SU-DHL-6 (cell line): ENCODE data around the gene IRX2.

Experiments used
- H2AFZ ChIP-seq: fragments of 200-600 bp; sonication (generic); 2 replicates; pipeline ENCODE4 v1.6.1; 2014; ENCODE audit warnings: low read depth, mild to moderate bottlenecking, moderate library complexity, mixed read lengths, antibody characterized with exemption, low read length; ENCODE audit not compliant: severe bottlenecking
- H3F3A ChIP-seq: fragments of 200-600 bp; shearing (Covaris generic); 2 replicates; pipeline ENCODE4 v1.6.0; 2016; ENCODE audit warnings: antibody characterized with exemption, mild to moderate bottlenecking; ENCODE audit not compliant: insufficient read depth
- H3K27ac ChIP-seq: fragments of 200-600 bp; sonication (generic); 2 replicates; pipeline ENCODE4 v1.5.1; 2016; ENCODE audit warnings: low read depth, mild to moderate bottlenecking, low read length, moderate library complexity, mixed read lengths
- H3K27me3 ChIP-seq: fragments of 200-600 bp; sonication (generic), shearing (Covaris generic); 2 replicates; pipeline ENCODE4 v1.6.0; 2014; ENCODE audit warnings: mild to moderate bottlenecking, low read length
- H3K36me3 ChIP-seq: fragments of 200-600 bp; sonication (generic); 2 replicates; pipeline ENCODE4 v1.6.1; 2014; ENCODE audit warnings: mild to moderate bottlenecking, low read length, mixed read lengths
- H3K4me2 ChIP-seq: fragments of 300-600, 200-600 bp; shearing (Covaris generic), sonication (generic); 2 replicates; pipeline ENCODE4 v1.6.0; 2014; ENCODE audit warnings: low read length, low read depth, mild to moderate bottlenecking; ENCODE audit not compliant: poor library complexity, severe bottlenecking
- H3K4me3 ChIP-seq: fragments of 200-600 bp; sonication (generic); 2 replicates; pipeline ENCODE4 v1.5.1; 2014; ENCODE audit warnings: antibody characterized with exemption, low read length, mild to moderate bottlenecking, mixed read lengths; ENCODE audit not compliant: insufficient read depth, poor library complexity, severe bottlenecking
- H3K79me2 ChIP-seq: fragments of 200-600 bp; sonication (generic); 2 replicates; pipeline ENCODE4 v1.6.1; 2014; ENCODE audit warnings: mild to moderate bottlenecking, low read length, moderate library complexity; ENCODE audit not compliant: insufficient read depth
- H3K9ac ChIP-seq: fragments of 200-600 bp; sonication (generic); 2 replicates; pipeline ENCODE4 v1.7.0; 2014; ENCODE audit warnings: mild to moderate bottlenecking, low read length
- H3K9me2 ChIP-seq: fragments of 200-600 bp; sonication (generic); replicated peaks from 2 replicates; pipeline ENCODE4 v1.6.1; 2014; ENCODE audit warnings: low read length; ENCODE audit not compliant: insufficient read depth
- H3K9me3 ChIP-seq: fragments of 200-600 bp; sonication (generic); 2 replicates; pipeline ENCODE4 v1.6.1; 2014; ENCODE audit warnings: low read length, mixed read lengths; ENCODE audit not compliant: insufficient read depth
- H4K20me1 ChIP-seq: fragments of 200-600 bp; sonication (generic); 2 replicates; pipeline ENCODE4 v1.6.1; 2014; ENCODE audit warnings: low read depth, mild to moderate bottlenecking, antibody characterized with exemption, low read length, moderate library complexity, mixed read lengths
- EZH2phosphoT487 ChIP-seq: fragments of 200-600 bp; sonication (generic), shearing (Covaris generic); conservative IDR thresholded peaks from 2 replicates; pipeline ENCODE4 v1.6.1; 2018; ENCODE audit warnings: mild to moderate bottlenecking, antibody characterized with exemption, low read length, moderate library complexity, mixed read lengths
- TF ChIP-seq, protein P1 (sequence below): fragments of 200-600 bp; sonication (generic); IDR thresholded peaks from one replicate; pipeline ENCODE4 v1.5.1; 2017; ENCODE audit warnings: antibody characterized with exemption, mild to moderate bottlenecking, low read length, moderate library complexity; ENCODE audit not compliant: insufficient read depth, poor library complexity, severe bottlenecking

IRX2 gene

DNA sequence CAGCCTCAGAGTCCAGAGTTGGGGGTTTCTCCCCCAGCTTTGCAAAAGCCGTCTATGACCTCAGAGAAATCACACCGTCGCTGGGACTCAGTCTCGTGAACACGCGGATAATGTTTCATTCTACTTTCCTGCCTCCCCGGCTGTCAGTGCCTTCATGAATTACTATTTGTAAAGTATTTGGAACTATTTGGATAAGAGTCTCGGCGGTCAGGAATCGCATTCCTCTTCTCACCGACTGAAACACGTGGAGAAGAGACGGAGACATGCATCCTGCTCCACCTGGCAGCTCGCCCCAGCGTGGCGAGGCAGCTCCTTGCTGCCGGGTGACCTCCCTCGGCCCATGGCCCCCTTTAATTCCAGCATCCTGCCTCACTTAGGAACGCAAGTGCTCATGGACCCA, 23.9 kb downstream of the IRX2 start:
- H3K4me3 ChIP-seq: no peak overlapping the region
- no peak overlapping the region for H2AFZ ChIP-seq
- H3K36me3 ChIP-seq: no peaks in the 10 kb centered on the region
- no peaks in the 10 kb centered on the region for H3K79me2 ChIP-seq
- H3K9me2 ChIP-seq: no peaks in the 10 kb centered on the region
- H3K9ac ChIP-seq: no peak overlapping the region
- H3F3A ChIP-seq: no peaks in the 10 kb centered on the region
- TF ChIP-seq EZH2phosphoT487: no peak
- TF ChIP-seq, protein P1, sequence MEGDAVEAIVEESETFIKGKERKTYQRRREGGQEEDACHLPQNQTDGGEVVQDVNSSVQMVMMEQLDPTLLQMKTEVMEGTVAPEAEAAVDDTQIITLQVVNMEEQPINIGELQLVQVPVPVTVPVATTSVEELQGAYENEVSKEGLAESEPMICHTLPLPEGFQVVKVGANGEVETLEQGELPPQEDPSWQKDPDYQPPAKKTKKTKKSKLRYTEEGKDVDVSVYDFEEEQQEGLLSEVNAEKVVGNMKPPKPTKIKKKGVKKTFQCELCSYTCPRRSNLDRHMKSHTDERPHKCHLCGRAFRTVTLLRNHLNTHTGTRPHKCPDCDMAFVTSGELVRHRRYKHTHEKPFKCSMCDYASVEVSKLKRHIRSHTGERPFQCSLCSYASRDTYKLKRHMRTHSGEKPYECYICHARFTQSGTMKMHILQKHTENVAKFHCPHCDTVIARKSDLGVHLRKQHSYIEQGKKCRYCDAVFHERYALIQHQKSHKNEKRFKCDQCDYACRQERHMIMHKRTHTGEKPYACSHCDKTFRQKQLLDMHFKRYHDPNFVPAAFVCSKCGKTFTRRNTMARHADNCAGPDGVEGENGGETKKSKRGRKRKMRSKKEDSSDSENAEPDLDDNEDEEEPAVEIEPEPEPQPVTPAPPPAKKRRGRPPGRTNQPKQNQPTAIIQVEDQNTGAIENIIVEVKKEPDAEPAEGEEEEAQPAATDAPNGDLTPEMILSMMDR: no peak
- H4K20me1 ChIP-seq: no peaks in the 10 kb centered on the region
- H3K27ac ChIP-seq: no peak overlapping the region
- no peak overlapping the region for H3K4me2 ChIP-seq
- no peaks in the 10 kb centered on the region for H3K27me3 ChIP-seq
- no peaks in the 10 kb centered on the region for H3K9me3 ChIP-seq

- no peak overlapping the region for H3K9ac ChIP-seq
- no peaks in the 10 kb centered on the region for H3K27me3 ChIP-seq
Observed at GRCh38 chr5:2725980-2726765, 25.3 kb downstream of the IRX2 start.

DNA sequence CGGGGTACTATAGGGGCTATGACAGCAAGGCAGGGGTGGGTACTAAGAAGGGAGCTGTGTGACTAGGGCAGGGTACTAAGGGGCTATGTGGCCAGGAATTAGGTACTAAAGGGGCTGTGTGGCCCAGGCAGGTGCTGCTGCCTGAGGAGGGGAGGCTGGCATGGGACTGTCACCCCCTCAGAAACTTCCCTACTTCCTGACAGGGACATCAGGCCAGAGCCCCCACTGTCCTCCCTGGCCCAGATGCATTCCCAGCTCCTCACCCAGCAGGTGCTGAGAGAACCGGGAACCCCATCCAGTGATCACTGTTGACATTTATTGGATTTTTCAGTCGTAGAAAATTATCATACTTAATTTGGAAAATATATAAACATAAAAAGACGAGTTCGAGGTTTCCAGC, 26.6 kb downstream of the IRX2 start:
- H4K20me1 ChIP-seq: no peaks in the 10 kb centered on the region
- H2AFZ ChIP-seq: no peak overlapping the region
- no peak overlapping the region for H3K27ac ChIP-seq
- H3K27me3 ChIP-seq: no peaks in the 10 kb centered on the region
- no peak for TF ChIP-seq EZH2phosphoT487
- TF ChIP-seq, protein P1: no peak
- H3K36me3 ChIP-seq: no peaks in the 10 kb centered on the region
- no peaks in the 10 kb centered on the region for H3K79me2 ChIP-seq
- H3K9ac ChIP-seq: no peak overlapping the region
- no peaks in the 10 kb centered on the region for H3F3A ChIP-seq
- H3K9me2 ChIP-seq: no peaks in the 10 kb centered on the region
- no peaks in the 10 kb centered on the region for H3K9me3 ChIP-seq
- H3K4me3 ChIP-seq: no peak overlapping the region
- H3K4me2 ChIP-seq: no peak overlapping the region

More at GRCh38 chr5:2725980-2726765, 25.3 kb downstream of the IRX2 start:
- H3K4me2 ChIP-seq: no peak overlapping the region
- H3K27ac ChIP-seq: no peak overlapping the region
- H3K9me2 ChIP-seq: no peaks in the 10 kb centered on the region
- H3K4me3 ChIP-seq: no peak overlapping the region
- no peaks in the 10 kb centered on the region for H3K79me2 ChIP-seq
- TF ChIP-seq, protein P1: no peak
- TF ChIP-seq EZH2phosphoT487: no peak
- no peak overlapping the region for H2AFZ ChIP-seq
- no peaks in the 10 kb centered on the region for H3K9me3 ChIP-seq
- no peaks in the 10 kb centered on the region for H3F3A ChIP-seq
- no peaks in the 10 kb centered on the region for H3K36me3 ChIP-seq
- no peaks in the 10 kb centered on the region for H4K20me1 ChIP-seq
